ENCODE data around the gene FLCN.

FLCN gene

GRCh38 chr17:17243163-17243562 is 6.2 kb upstream of the FLCN start:
- Histone ChIP-seq H4K12ac (ENCODE audit: low read depth, low read length) (no peak overlapping the region), H3K23ac (ENCODE audit: low read length) (no peak overlapping the region), H2AFZ (ENCODE audit: insufficient read depth, low read length, poor library complexity) (no peak overlapping the region), H3K4me3 (ENCODE audit: low read depth, low read length) (no peak overlapping the region), H3K4me2 (ENCODE audit: low read length) (no peak overlapping the region), H4K8ac (ENCODE audit: low read depth, low read length) (no peak overlapping the region), H3K4ac (ENCODE audit: low read depth, low read length) (no peak overlapping the region), H3K4me1 (ENCODE audit: control insufficient read depth in 1 of 2, insufficient read depth in 2 of 2, low read length in 2 of 2) (no peaks in the 10 kb centered on the region), H3K27ac (ENCODE audit: low read depth, low read length) (no peak overlapping the region), H3K27me3 (ENCODE audit: insufficient read depth, low read length) (no peaks in the 10 kb centered on the region), H2BK120ac (ENCODE audit: insufficient read depth, low read length, poor library complexity) (no peak overlapping the region), H3K9me3 (ENCODE audit: insufficient read depth, low read depth, low read length) (no peaks in the 10 kb centered on the region), H3K18ac (ENCODE audit: low read length) (no peak overlapping the region), H4K91ac (ENCODE audit: low read depth, low read length) (no peak overlapping the region), H3K79me1 (ENCODE audit: low read length) (no peaks in the 10 kb centered on the region), H3K9ac (ENCODE audit: low read length) (no peak overlapping the region), H2BK5ac (ENCODE audit: low read depth, low read length, poor library complexity) (no peak overlapping the region), H3K79me2 (ENCODE audit: control insufficient read depth, insufficient read depth, low read length, poor library complexity) (no peaks in the 10 kb centered on the region), H2AK5ac (ENCODE audit: low read length) (no peak overlapping the region), H3K36me3 (ENCODE audit: control insufficient read depth in 1 of 2, insufficient read depth in 2 of 2, low read length in 2 of 2) (peaks cover 9 to 16% of the 10 kb centered on the region in 2 experiments), H2BK12ac (ENCODE audit: low read length) (peak overlapping the region; percentile 34), H3K14ac (ENCODE audit: low read length) (no peak overlapping the region)
- WGBS (ENCODE audit: extremely low coverage, insufficient coverage, insufficient read length), result no CpG with 5 or more reads among the region's 6 CpGs
- peak in 1 of 2 donors; percentile 58 for DNase-seq

GRCh38 chr17:17242246-17242645 is 5.3 kb upstream of the FLCN start:
- no peak overlapping the region for H3K9ac ChIP-seq (ENCODE audit: low read length)
- H3K79me1 ChIP-seq (ENCODE audit: low read length), result peaks cover 2% of the 10 kb centered on the region
- H2BK5ac ChIP-seq (ENCODE audit: low read depth, low read length, poor library complexity), result no peak overlapping the region
- peaks cover 0 to 3% of the 10 kb centered on the region in 2 experiments for H3K4me1 ChIP-seq (ENCODE audit: control insufficient read depth in 1 of 2, insufficient read depth in 2 of 2, low read length in 2 of 2)
- no peak overlapping the region for H3K14ac ChIP-seq (ENCODE audit: low read length)
- no peak overlapping the region for H4K91ac ChIP-seq (ENCODE audit: low read depth, low read length)
- no peaks in the 10 kb centered on the region for H3K27me3 ChIP-seq (ENCODE audit: insufficient read depth, low read length)
- H3K9me3 ChIP-seq (ENCODE audit: insufficient read depth, low read depth, low read length), result no peaks in the 10 kb centered on the region
- H2BK12ac ChIP-seq (ENCODE audit: low read length), result no peak overlapping the region
- no peak overlapping the region for H2AFZ ChIP-seq (ENCODE audit: insufficient read depth, low read length, poor library complexity)
- no peak overlapping the region for H3K4me2 ChIP-seq (ENCODE audit: low read length)
- H2AK5ac ChIP-seq (ENCODE audit: low read length), result no peak overlapping the region
- DNase-seq, result no peak
- H3K23ac ChIP-seq (ENCODE audit: low read length), result no peak overlapping the region
- H3K27ac ChIP-seq (ENCODE audit: low read depth, low read length), result no peak overlapping the region
- H4K8ac ChIP-seq (ENCODE audit: low read depth, low read length), result no peak overlapping the region
- H4K12ac ChIP-seq (ENCODE audit: low read depth, low read length), result no peak overlapping the region
- no peak overlapping the region for H3K4ac ChIP-seq (ENCODE audit: low read depth, low read length)
- no CpG with 5 or more reads among the region's 7 CpGs for WGBS (ENCODE audit: extremely low coverage, insufficient coverage, insufficient read length)
- peaks cover 5 to 9% of the 10 kb centered on the region in 2 experiments for H3K36me3 ChIP-seq (ENCODE audit: control insufficient read depth in 1 of 2, insufficient read depth in 2 of 2, low read length in 2 of 2)
- peaks cover 2% of the 10 kb centered on the region for H3K79me2 ChIP-seq (ENCODE audit: control insufficient read depth, insufficient read depth, low read length, poor library complexity)
- peak overlapping the region; percentile 46 for H3K4me3 ChIP-seq (ENCODE audit: low read depth, low read length)
- no peak overlapping the region for H2BK120ac ChIP-seq (ENCODE audit: insufficient read depth, low read length, poor library complexity)
- H3K18ac ChIP-seq (ENCODE audit: low read length), result no peak overlapping the region

- no peak overlapping the region for H3K14ac ChIP-seq (ENCODE audit: low read length)
- H3K9ac ChIP-seq (ENCODE audit: low read length), result no peak overlapping the region
- H2BK120ac ChIP-seq (ENCODE audit: insufficient read depth, low read length, poor library complexity), result no peak overlapping the region
- H2AFZ ChIP-seq (ENCODE audit: insufficient read depth, low read length, poor library complexity), result no peak overlapping the region
- H2AK5ac ChIP-seq (ENCODE audit: low read length), result no peak overlapping the region
- no peak overlapping the region for H3K4ac ChIP-seq (ENCODE audit: low read depth, low read length)
- H3K4me1 ChIP-seq (ENCODE audit: control insufficient read depth in 1 of 2, insufficient read depth in 2 of 2, low read length in 2 of 2), result peaks cover 0 to 3% of the 10 kb centered on the region in 2 experiments
- no peak overlapping the region for H4K91ac ChIP-seq (ENCODE audit: low read depth, low read length)
- H3K4me3 ChIP-seq (ENCODE audit: low read depth, low read length), result no peak overlapping the region
- DNase-seq, result no peak
- H2BK12ac ChIP-seq (ENCODE audit: low read length), result no peak overlapping the region
- no peak overlapping the region for H3K18ac ChIP-seq (ENCODE audit: low read length)
- WGBS (ENCODE audit: extremely low coverage, insufficient coverage, insufficient read length), result 100% methylated on average over 1 of the region's 10 CpGs
- H3K27me3 ChIP-seq (ENCODE audit: insufficient read depth, low read length), result no peaks in the 10 kb centered on the region
- no peak overlapping the region for H3K4me2 ChIP-seq (ENCODE audit: low read length)
- peaks cover 4 to 5% of the 10 kb centered on the region in 2 experiments for H3K36me3 ChIP-seq (ENCODE audit: control insufficient read depth in 1 of 2, insufficient read depth in 2 of 2, low read length in 2 of 2)
- H3K79me1 ChIP-seq (ENCODE audit: low read length), result peaks cover 8% of the 10 kb centered on the region
- no peak overlapping the region for H3K23ac ChIP-seq (ENCODE audit: low read length)
- no peak overlapping the region for H4K8ac ChIP-seq (ENCODE audit: low read depth, low read length)
- H3K9me3 ChIP-seq (ENCODE audit: insufficient read depth, low read depth, low read length), result no peaks in the 10 kb centered on the region
- peaks cover 7% of the 10 kb centered on the region for H3K79me2 ChIP-seq (ENCODE audit: control insufficient read depth, insufficient read depth, low read length, poor library complexity)
- no peak overlapping the region for H3K27ac ChIP-seq (ENCODE audit: low read depth, low read length)
- no peak overlapping the region for H4K12ac ChIP-seq (ENCODE audit: low read depth, low read length)
- no peak overlapping the region for H2BK5ac ChIP-seq (ENCODE audit: low read depth, low read length, poor library complexity)
Measured at GRCh38 chr17:17241656-17242055, 4.7 kb upstream of the FLCN start.

DNA sequence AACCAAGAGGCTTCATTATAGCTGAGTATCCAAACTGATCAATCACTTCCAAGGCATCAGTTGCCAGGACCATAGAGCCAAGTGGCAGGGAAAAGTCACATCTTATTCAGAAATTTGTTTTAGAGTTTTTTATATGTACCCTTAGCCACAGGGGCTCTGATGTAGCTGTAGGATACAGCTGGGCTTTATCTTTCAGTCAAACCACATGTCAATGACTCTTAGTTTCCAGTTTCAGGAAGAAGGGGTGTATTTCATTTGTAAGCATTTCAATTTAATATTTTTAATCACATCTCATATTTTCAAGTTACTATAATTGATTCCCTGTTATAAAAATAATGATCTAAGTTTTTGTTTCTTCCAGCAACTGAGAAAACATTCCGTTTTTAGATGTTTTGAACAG is 2.9 kb upstream of the FLCN start:
- Histone ChIP-seq H3K9me3 (ENCODE audit: insufficient read depth, low read depth, low read length) (no peaks in the 10 kb centered on the region), H3K27me3 (ENCODE audit: insufficient read depth, low read length) (no peaks in the 10 kb centered on the region), H3K4me3 (ENCODE audit: low read depth, low read length) (no peak overlapping the region), H3K4me1 (ENCODE audit: control insufficient read depth in 1 of 2, insufficient read depth in 2 of 2, low read length in 2 of 2) (peaks cover 0 to 14% of the 10 kb centered on the region in 2 experiments), H3K18ac (ENCODE audit: low read length) (no peak overlapping the region), H3K9ac (ENCODE audit: low read length) (no peak overlapping the region), H3K27ac (ENCODE audit: low read depth, low read length) (no peak overlapping the region), H3K14ac (ENCODE audit: low read length) (no peak overlapping the region), H3K23ac (ENCODE audit: low read length) (no peak overlapping the region), H3K4me2 (ENCODE audit: low read length) (no peak overlapping the region), H2AFZ (ENCODE audit: insufficient read depth, low read length, poor library complexity) (no peak overlapping the region), H2BK120ac (ENCODE audit: insufficient read depth, low read length, poor library complexity) (no peak overlapping the region), H2BK12ac (ENCODE audit: low read length) (no peak overlapping the region), H3K36me3 (ENCODE audit: control insufficient read depth in 1 of 2, insufficient read depth in 2 of 2, low read length in 2 of 2) (peaks cover 0 to 3% of the 10 kb centered on the region in 2 experiments), H3K4ac (ENCODE audit: low read depth, low read length) (no peak overlapping the region), H3K79me2 (ENCODE audit: control insufficient read depth, insufficient read depth, low read length, poor library complexity) (peaks cover 20% of the 10 kb centered on the region), H2AK5ac (ENCODE audit: low read length) (no peak overlapping the region), H4K8ac (ENCODE audit: low read depth, low read length) (no peak overlapping the region), H3K79me1 (ENCODE audit: low read length) (peaks cover 9% of the 10 kb centered on the region), H4K12ac (ENCODE audit: low read depth, low read length) (no peak overlapping the region), H2BK5ac (ENCODE audit: low read depth, low read length, poor library complexity) (no peak overlapping the region), H4K91ac (ENCODE audit: low read depth, low read length) (no peak overlapping the region)
- no peak for DNase-seq
- no CpG with 5 or more reads among the region's 1 CpG for WGBS (ENCODE audit: extremely low coverage, insufficient coverage, insufficient read length)

Measured in trophoblast cell (in vitro differentiated cells and primary cell).